HEK293T (cell line): ENCODE data around the gene TFDP2.
"Not testable (repeated sequence)": the region's sequence is repeated elsewhere in the genome, so short reads cannot be mapped to it uniquely, and the experiment has no call there.

Source experiments
- CTCF ChIA-PET: fragments of 350-600 bp; formaldehyde crosslinking; extraction: SDS; loops from one replicate; lab custom pipeline; 2021; ENCODE audit warnings: antibody characterized with exemption, inconsistent platforms; lab: Yijun Ruan, JAX
- POLR2A ChIA-PET: fragments of 350-600 bp; formaldehyde crosslinking; extraction: SDS; loops from one replicate; lab custom pipeline; 2020; ENCODE audit warnings: antibody characterized with exemption, inconsistent platforms; lab: Yijun Ruan, JAX
- DNase-seq: peaks from one replicate; pipeline ENCODE4 v3.0.0; 2012; ENCODE audit warnings: mixed read lengths; ENCODE audit errors: extremely low spot score
- ARNT ChIP-seq: fragments of 450-650 bp; IDR thresholded peaks from 2 replicates; pipeline ENCODE4 v1.6.1; 2017; ENCODE audit warnings: mild to moderate bottlenecking
- BHLHE40 ChIP-seq: fragments of 450-650 bp; IDR thresholded peaks from 2 replicates; pipeline ENCODE4 v1.6.1; 2016; ENCODE audit warnings: mild to moderate bottlenecking, moderate library complexity, borderline replicate concordance
- CTBP1 ChIP-seq: fragments of 450-650 bp; IDR thresholded peaks from 2 replicates; pipeline ENCODE4 v1.6.1; 2016; ENCODE audit warnings: borderline replicate concordance
- ELF4 ChIP-seq: fragments of 450-650 bp; IDR thresholded peaks from 2 replicates; pipeline ENCODE4 v1.6.1; 2017; ENCODE audit warnings: antibody characterized with exemption
- FOXA1 ChIP-seq: fragments of 450-650 bp; IDR thresholded peaks from 2 replicates; pipeline ENCODE4 v1.6.1; 2016; ENCODE audit warnings: mild to moderate bottlenecking
- FOXK2 ChIP-seq: fragments of 450-650 bp; IDR thresholded peaks from 2 replicates; pipeline ENCODE4 v1.6.1; 2016; ENCODE audit warnings: mild to moderate bottlenecking
- FOXM1 ChIP-seq: fragments of 450-650 bp; IDR thresholded peaks from 2 replicates; pipeline ENCODE4 v1.6.1; 2017; ENCODE audit warnings: mild to moderate bottlenecking, borderline replicate concordance
- HDGF ChIP-seq: fragments of 450-650 bp; IDR thresholded peaks from 2 replicates; pipeline ENCODE4 v1.6.1; 2017; ENCODE audit warnings: antibody characterized with exemption, borderline replicate concordance
- L3MBTL2 ChIP-seq: fragments of 450-650 bp; conservative IDR thresholded peaks from 2 replicates; pipeline ENCODE4 v1.6.1; 2016; ENCODE audit warnings: mild to moderate bottlenecking
- LEF1 ChIP-seq: fragments of 450-650 bp; IDR thresholded peaks from 2 replicates; pipeline ENCODE4 v1.6.1; 2017; ENCODE audit warnings: mild to moderate bottlenecking, borderline replicate concordance
- NFRKB ChIP-seq: fragments of 450-650 bp; IDR thresholded peaks from 2 replicates; pipeline ENCODE4 v1.6.1; 2016; ENCODE audit warnings: mild to moderate bottlenecking, moderate library complexity
- PKNOX1 ChIP-seq: fragments of 450-650 bp; IDR thresholded peaks from 2 replicates; pipeline ENCODE4 v1.6.1; 2016
- SP1 ChIP-seq: fragments of 450-650 bp; IDR thresholded peaks from 2 replicates; pipeline ENCODE4 v1.6.1; 2017
- SUZ12 ChIP-seq: fragments of 450-650 bp; IDR thresholded peaks from 2 replicates; pipeline ENCODE4 v1.6.1; 2016; ENCODE audit warnings: mild to moderate bottlenecking
- TARDBP ChIP-seq: fragments of 450-650 bp; IDR thresholded peaks from 2 replicates; pipeline ENCODE4 v1.6.1; 2016
- ZNF384 ChIP-seq: fragments of 450-650 bp; IDR thresholded peaks from 2 replicates; pipeline ENCODE4 v1.6.1; 2016

The TFDP2 gene

GRCh38 chr3:142097099-142097843 lies 52.1 kb downstream of the TFDP2 start:
- ChIA-PET POLR2A (no interaction called here), CTCF (no interaction called here)
- TF ChIP-seq ELF4: no peak
- TF ChIP-seq SP1: no peak
- no peak for TF ChIP-seq BHLHE40
- TF ChIP-seq HDGF: no peak
- no peak for TF ChIP-seq ZNF384
- TF ChIP-seq ARNT: no peak
- no peak for TF ChIP-seq FOXM1
- no peak for TF ChIP-seq SUZ12
- no peak for TF ChIP-seq L3MBTL2
- TF ChIP-seq TARDBP: no peak
- TF ChIP-seq FOXA1: no peak
- TF ChIP-seq CTBP1: no peak
- no peak for TF ChIP-seq PKNOX1
- no peak for TF ChIP-seq FOXK2
- no peak for TF ChIP-seq NFRKB
- TF ChIP-seq LEF1: no peak
- no peak for DNase-seq

- POLR2A ChIA-PET: no interaction called here
- CTCF ChIA-PET: no interaction called here
- no peak for DNase-seq
- TF ChIP-seq L3MBTL2: no peak
- TF ChIP-seq FOXK2: no peak
- TF ChIP-seq FOXA1: no peak
- no peak for TF ChIP-seq SP1
- TF ChIP-seq ZNF384: no peak
- no peak for TF ChIP-seq SUZ12
Measured at GRCh38 chr3:142095841-142096240, 53.5 kb downstream of the TFDP2 start.

GRCh38 chr3:142088925-142089324 lies 60.4 kb downstream of the TFDP2 start:
- CTCF ChIA-PET: interaction anchor here (1.1 kb wide), 1 partner anchor 36 kb away, joined by 6 read pairs; no protein-coding TSS in a partner anchor
- POLR2A ChIA-PET, DNase-seq: not testable (repeated sequence)

GRCh38 chr3:142088522-142088921 lies 60.8 kb downstream of the TFDP2 start:
- ChIA-PET POLR2A (interaction anchor here (1.2 kb wide), 1 partner anchor 12 kb away, joined by 3 read pairs; no protein-coding TSS in a partner anchor), CTCF (no interaction called here)
- TF ChIP-seq SP1 (no peak), FOXA1 (no peak), CTBP1 (no peak), LEF1 (no peak), TARDBP (no peak), PKNOX1 (no peak), HDGF (no peak)
- no peak for DNase-seq

- POLR2A ChIA-PET: interaction anchor here (1.2 kb wide), 1 partner anchor 11 kb away, joined by 3 read pairs; no protein-coding TSS in a partner anchor
- DNase-seq: no peak
- CTCF ChIA-PET: no interaction called here
- no peak for TF ChIP-seq NFRKB
- TF ChIP-seq L3MBTL2: no peak
- no peak for TF ChIP-seq FOXA1
- no peak for TF ChIP-seq HDGF
- TF ChIP-seq ZNF384: no peak
- TF ChIP-seq ELF4: no peak
- TF ChIP-seq ARNT: no peak
- TF ChIP-seq FOXM1: no peak
- no peak for TF ChIP-seq PKNOX1
- no peak for TF ChIP-seq SP1
- TF ChIP-seq TARDBP: no peak
- TF ChIP-seq FOXK2: no peak
- TF ChIP-seq BHLHE40: no peak
- no peak for TF ChIP-seq CTBP1
- TF ChIP-seq SUZ12: no peak
- TF ChIP-seq LEF1: no peak
Measured at GRCh38 chr3:142087676-142088075, 61.7 kb downstream of the TFDP2 start.

GRCh38 chr3:142086581-142087090 lies 62.7 kb downstream of the TFDP2 start:
- CTCF ChIA-PET: no interaction called here
- POLR2A ChIA-PET: no interaction called here
- no peak for DNase-seq
- TF ChIP-seq ZNF384 (no peak), CTBP1 (no peak), BHLHE40 (no peak), ELF4 (no peak), TARDBP (no peak), SUZ12 (no peak), HDGF (no peak), SP1 (no peak), PKNOX1 (no peak), L3MBTL2 (no peak), NFRKB (no peak), ARNT (no peak), LEF1 (no peak), FOXK2 (no peak)
